ENCODE results near the gene TES. TPM values are rescaled to one million over a fixed set of nuclear protein-coding genes. Genes with fewer than 3 reads are reported as not detected.

Gene TES
- total RNA-seq, 1 experiment from 2014 or later = 20.6 TPM

DNA sequence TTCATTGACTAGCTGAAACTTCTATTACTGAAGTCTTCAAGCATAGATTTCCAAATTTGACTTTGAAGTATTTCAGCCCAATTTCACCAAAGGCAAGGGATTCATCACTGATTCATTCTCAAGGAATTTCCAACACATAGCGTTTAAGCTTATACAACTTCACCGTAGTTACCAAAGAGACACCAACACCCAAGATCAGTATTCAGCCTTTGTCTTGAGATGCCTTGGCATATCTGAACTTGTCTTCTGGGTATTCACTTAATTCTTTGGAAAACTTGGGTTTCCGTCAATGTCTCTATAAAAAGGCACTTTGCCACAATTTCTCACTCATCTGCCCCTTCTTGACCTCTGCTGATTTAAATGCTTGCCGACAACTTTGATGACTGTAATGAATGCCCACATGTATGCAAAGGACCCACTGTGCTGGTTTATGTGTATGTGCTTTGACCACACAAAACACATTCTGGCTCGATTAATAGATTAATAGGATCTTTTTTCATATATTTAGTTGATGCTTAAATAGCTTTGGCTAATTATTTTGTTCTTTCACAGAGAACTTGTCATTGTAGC lies 49.6 kb downstream of the TES start:
- no peak for DNase-seq

GRCh38 chr7:116261904-116262303 lies 51.6 kb downstream of the TES start:
- no peak overlapping the region for H3K4me3 ChIP-seq
- H3K9me3 ChIP-seq (replicated peaks) = no peaks in the 10 kb centered on the region
- H3K27me3 ChIP-seq = no peaks in the 10 kb centered on the region
- DNase-seq = no peak
- no peak overlapping the region for H3K27ac ChIP-seq
- peaks cover 10% of the 10 kb centered on the region; the same call in 1 of the 2 replicates for H3K4me1 ChIP-seq
- H3K36me3 ChIP-seq = no peaks in the 10 kb centered on the region

More for the DNA sequence above, 49.6 kb downstream of the TES start:
- no peaks in the 10 kb centered on the region for H3K9me3 ChIP-seq (replicated peaks)
- H3K27me3 ChIP-seq = no peaks in the 10 kb centered on the region
- H3K36me3 ChIP-seq = no peaks in the 10 kb centered on the region
- no peak overlapping the region for H3K4me3 ChIP-seq
- H3K4me1 ChIP-seq = peaks cover 10% of the 10 kb centered on the region; the same call in 1 of the 2 replicates
- no peak overlapping the region for H3K27ac ChIP-seq

- no peak for DNase-seq
- Histone ChIP-seq H3K4me3 (no peak overlapping the region), H3K27me3 (no peaks in the 10 kb centered on the region), H3K27ac (no peak overlapping the region), H3K36me3 (no peaks in the 10 kb centered on the region), H3K4me1 (peaks cover 2% of the 10 kb centered on the region), H3K9me3 (replicated peaks) (no peaks in the 10 kb centered on the region)
These were observed 55.5 kb downstream of the TES start for GRCh38 chr7:116265881-116266280.

DNA sequence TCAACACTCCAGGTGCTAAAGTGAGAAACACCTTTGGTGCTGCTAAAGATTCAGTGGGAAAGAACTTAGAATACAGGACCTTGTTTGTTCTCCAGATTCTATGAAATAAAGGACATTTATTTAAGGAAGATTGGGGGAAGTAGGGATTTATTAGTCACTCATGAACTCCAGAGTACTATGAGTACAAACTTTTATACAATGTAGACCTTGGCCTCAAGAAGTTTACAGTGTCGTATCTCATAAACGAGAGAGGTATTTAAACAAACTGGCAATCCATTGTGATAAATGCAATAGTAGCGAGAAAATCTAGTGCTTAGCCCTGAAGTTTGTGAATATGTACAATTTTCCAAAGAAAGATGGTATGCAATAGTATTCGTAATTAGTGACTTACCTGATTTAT lies 59.1 kb downstream of the TES start:
- no peak overlapping the region for H3K27ac ChIP-seq
- no peaks in the 10 kb centered on the region for H3K9me3 ChIP-seq (replicated peaks)

GRCh38 chr7:116271161-116271913 lies 61.0 kb downstream of the TES start:
- peaks cover 26% of the 10 kb centered on the region for H3K4me1 ChIP-seq
- H3K9me3 ChIP-seq (replicated peaks) = no peaks in the 10 kb centered on the region
- H3K4me3 ChIP-seq = no peak overlapping the region
- no peaks in the 10 kb centered on the region for H3K27me3 ChIP-seq
- peak overlapping the region; percentile 64 for H3K27ac ChIP-seq
- H3K36me3 ChIP-seq = no peaks in the 10 kb centered on the region
- no peak for DNase-seq

More for the DNA sequence above, 59.1 kb downstream of the TES start:
- no peak for DNase-seq
- no peaks in the 10 kb centered on the region for H3K36me3 ChIP-seq
- peaks cover 26% of the 10 kb centered on the region for H3K4me1 ChIP-seq
- H3K27me3 ChIP-seq = no peaks in the 10 kb centered on the region
- no peak overlapping the region for H3K4me3 ChIP-seq

DNA sequence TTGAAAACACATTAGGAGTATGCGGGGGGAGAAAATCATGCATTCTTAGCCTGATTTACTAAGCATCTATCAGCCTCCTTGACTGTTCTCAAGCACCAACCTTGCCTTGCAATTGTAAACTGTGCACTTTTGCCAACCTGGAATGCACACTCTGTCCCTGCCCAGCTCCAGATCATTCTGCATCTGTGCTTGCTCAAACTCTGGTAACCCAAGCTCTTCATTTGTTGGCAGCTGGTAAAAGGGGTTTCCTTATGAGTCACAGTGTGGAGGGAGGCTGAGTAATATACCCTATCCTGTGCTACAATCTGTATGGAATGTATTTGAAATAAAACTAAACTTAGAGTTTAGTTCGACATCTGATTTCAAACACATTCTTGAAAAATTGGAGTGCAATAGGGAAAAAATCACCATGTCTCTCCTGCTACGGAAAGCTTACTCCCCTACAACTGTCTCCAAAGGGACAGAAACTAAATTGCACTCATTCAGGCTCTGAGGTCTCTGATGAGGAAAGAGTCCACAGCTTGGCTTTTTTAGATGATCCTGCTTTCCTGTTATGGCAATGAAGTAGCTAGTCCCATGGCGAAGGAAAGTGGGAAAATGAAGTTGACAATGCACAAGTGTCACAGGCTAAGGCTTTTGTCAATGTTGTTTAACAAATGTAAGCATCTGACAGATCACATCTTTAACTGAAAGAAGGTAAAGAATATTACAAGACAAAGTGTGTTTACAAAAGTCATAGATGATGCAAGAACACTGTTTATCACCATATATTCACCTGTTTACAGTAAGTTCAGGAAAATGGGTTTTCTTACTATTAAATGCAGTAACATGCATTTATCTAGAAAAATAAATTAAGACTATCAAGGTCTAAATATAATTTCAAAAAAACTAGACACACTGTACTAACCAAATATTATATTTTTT lies 61.9 kb downstream of the TES start:
- Histone ChIP-seq H3K4me1 (peaks cover 26% of the 10 kb centered on the region), H3K27ac (peak overlapping the region; percentile 64), H3K4me3 (peak overlapping the region; percentile 23), H3K27me3 (no peaks in the 10 kb centered on the region), H3K36me3 (no peaks in the 10 kb centered on the region), H3K9me3 (replicated peaks) (no peaks in the 10 kb centered on the region)
- peak; percentile 74 to 82 for DNase-seq

DNA sequence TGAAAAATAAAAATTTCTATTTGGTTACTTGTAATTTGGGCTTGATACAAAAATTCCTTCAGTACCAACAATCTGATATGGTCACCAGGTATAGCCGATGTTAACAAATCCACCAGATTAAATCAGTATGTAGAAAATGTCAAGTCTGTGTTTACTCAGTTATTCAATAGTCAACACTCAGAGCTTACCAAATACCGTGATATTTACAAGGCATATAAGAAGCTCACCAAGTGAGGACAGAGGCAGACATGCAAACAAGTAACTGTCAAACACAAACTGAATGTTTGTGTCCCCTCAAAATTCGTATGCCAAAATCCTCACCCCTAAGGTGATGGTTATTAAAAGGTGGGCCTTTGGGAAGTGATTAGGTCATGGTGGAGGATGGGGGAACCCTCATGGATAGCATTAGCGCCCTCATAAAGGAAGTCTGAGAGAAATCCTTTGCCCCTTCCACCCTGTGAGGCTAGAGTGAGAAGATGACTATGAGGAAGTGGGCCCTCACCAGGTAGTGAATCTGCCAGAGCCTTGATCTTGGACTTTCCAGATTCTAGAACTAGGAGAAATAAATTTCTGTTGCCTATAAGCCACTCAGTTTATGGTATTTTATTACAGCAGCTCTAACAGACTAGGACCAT lies 63.1 kb downstream of the TES start:
- H3K4me3 ChIP-seq = no peak overlapping the region
- H3K9me3 ChIP-seq (replicated peaks) = no peaks in the 10 kb centered on the region
- H3K4me1 ChIP-seq = peaks cover 26% of the 10 kb centered on the region
- H3K27ac ChIP-seq = no peak overlapping the region
- no peaks in the 10 kb centered on the region for H3K27me3 ChIP-seq
- no peak for DNase-seq
- no peaks in the 10 kb centered on the region for H3K36me3 ChIP-seq

DNA sequence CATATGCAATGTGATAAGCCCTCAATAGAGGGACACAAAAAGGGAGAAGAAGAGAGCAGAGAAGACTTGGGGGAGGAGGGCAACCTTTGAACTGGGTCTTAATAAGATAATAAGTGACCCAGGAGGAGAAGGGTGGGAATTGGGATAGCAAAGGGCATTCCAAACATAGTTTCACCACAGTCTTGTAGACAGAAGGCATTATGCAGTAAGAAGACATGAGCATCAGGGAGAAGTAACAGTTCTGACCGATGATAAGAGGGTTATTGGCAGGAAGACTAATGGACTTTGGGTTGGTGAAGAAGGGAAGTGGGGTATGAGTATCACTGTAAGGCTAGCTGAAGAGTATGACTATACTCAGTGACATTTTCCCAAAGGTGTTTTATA lies 63.6 kb downstream of the TES start:
- Histone ChIP-seq H3K4me1 (peaks cover 26% of the 10 kb centered on the region), H3K4me3 (no peak overlapping the region), H3K9me3 (replicated peaks) (no peaks in the 10 kb centered on the region), H3K36me3 (no peaks in the 10 kb centered on the region), H3K27ac (no peak overlapping the region), H3K27me3 (no peaks in the 10 kb centered on the region)
- no peak for DNase-seq

DNA sequence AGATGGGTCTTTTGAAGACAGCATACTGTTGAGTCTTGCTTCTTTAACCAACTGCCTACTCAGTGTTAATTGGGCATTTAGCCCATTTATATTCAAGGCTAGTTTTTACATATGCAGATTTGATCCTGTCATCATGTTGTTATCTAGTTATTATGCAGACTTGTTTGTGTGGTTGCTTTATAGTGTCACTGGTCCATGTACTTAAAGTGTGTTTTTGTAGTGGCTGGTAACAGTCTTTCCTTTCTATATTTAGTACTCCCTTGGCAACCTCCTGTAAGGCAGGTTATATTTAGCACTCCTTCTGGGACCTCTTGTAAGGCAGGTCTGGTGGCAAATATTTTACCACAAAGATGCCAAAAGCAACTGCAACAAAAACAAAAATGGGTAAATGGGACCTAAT lies 66.7 kb downstream of the TES start:
- H3K9me3 ChIP-seq (replicated peaks) = no peaks in the 10 kb centered on the region
- DNase-seq = no peak

GRCh38 chr7:116279217-116279616 lies 68.9 kb downstream of the TES start:
- Histone ChIP-seq H3K27ac (no peak overlapping the region), H3K9me3 (replicated peaks) (no peaks in the 10 kb centered on the region), H3K4me1 (no peaks in the 10 kb centered on the region), H3K4me3 (no peak overlapping the region), H3K36me3 (no peaks in the 10 kb centered on the region), H3K27me3 (no peaks in the 10 kb centered on the region)
- no peak for DNase-seq

More for the DNA sequence above, 66.7 kb downstream of the TES start:
- Histone ChIP-seq H3K27ac (no peak overlapping the region), H3K36me3 (no peaks in the 10 kb centered on the region), H3K27me3 (no peaks in the 10 kb centered on the region), H3K4me1 (peaks cover 12% of the 10 kb centered on the region), H3K4me3 (no peak overlapping the region)

GRCh38 chr7:116280803-116281202 lies 70.5 kb downstream of the TES start:
- DNase-seq = no peak
- Histone ChIP-seq H3K27me3 (no peaks in the 10 kb centered on the region), H3K4me1 (no peaks in the 10 kb centered on the region)

DNA sequence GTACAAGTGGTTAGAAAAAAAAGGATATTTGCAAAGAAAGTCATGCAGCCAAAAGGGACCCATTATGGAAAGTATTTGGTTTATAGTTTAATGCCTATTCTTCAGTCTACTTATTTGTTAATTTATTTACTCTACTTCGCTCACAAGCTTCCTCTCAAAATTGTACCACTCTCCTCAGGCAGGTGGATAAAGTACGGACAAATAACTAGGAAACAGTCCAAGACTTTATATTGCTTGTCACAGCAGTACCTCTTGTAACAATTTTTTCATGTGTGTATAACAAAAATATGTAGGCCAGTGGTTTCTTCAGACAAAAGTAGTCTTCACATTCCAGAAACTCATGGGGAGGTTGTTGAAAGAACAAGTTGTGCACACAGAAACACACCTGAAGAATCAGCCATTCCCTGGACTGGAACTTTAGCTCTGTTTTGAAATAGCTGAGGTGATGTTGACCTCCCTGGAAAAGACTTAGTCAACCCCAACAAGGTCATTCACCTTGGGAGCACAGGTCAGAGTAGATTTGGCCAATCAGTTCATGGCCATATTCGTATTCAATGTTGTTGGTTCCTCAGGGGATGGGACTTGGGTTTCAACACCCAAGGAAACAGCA lies 73.4 kb downstream of the TES start:
- no peaks in the 10 kb centered on the region for H3K9me3 ChIP-seq (replicated peaks)
- no peak overlapping the region for H3K4me3 ChIP-seq
- H3K27ac ChIP-seq = no peak overlapping the region
- no peaks in the 10 kb centered on the region for H3K4me1 ChIP-seq
- H3K36me3 ChIP-seq = no peaks in the 10 kb centered on the region
- DNase-seq = no peak
- no peaks in the 10 kb centered on the region for H3K27me3 ChIP-seq

More at GRCh38 chr7:116280803-116281202, 70.5 kb downstream of the TES start:
- no peak overlapping the region for H3K4me3 ChIP-seq
- no peaks in the 10 kb centered on the region for H3K9me3 ChIP-seq (replicated peaks)
- H3K27ac ChIP-seq = no peak overlapping the region
- H3K36me3 ChIP-seq = no peaks in the 10 kb centered on the region

DNA sequence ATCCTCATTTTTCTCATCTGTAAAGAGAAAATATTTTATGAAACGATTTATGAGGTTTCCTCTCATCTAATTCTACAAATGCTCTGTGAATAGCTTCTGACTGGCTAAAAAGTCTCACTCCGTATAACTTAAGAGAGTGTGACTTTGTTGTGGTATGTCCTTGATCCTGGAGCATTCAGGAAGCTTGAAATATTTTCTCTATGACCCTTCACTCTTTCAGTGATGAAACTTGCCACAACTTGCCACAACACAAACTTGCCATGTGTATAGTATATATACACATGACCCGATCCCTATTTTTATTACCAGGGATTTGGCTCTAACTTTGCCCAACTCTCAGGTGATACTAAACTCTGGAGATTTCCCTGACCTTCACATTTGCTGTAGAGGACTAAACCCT lies 74.1 kb downstream of the TES start:
- Histone ChIP-seq H3K27me3 (no peaks in the 10 kb centered on the region), H3K27ac (no peak overlapping the region), H3K4me3 (no peak overlapping the region), H3K36me3 (no peaks in the 10 kb centered on the region), H3K9me3 (replicated peaks) (no peaks in the 10 kb centered on the region), H3K4me1 (no peaks in the 10 kb centered on the region)
- no peak for DNase-seq

DNA sequence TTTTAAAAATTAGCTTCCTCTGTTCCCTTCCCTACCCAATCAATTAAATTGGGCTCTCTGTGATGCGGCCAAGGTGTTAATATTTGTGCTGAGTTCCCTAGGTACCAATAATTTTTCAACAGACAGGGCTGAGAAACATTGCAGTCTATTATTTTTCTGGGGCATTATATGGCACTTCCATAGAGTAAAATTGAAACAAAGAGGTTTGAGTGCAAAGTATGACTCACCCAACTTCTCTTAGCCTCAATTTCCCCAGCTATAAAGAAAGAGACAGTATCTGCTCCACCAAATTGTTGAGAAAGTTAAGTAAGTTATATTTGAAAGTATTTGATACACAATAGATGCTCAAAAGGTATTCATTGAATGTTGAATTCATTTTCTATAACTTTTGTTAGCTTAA lies 74.9 kb downstream of the TES start:
- H3K4me3 ChIP-seq = no peak overlapping the region
- H3K9me3 ChIP-seq (replicated peaks) = no peaks in the 10 kb centered on the region
- no peaks in the 10 kb centered on the region for H3K27me3 ChIP-seq
- no peak overlapping the region for H3K27ac ChIP-seq
- no peaks in the 10 kb centered on the region for H3K4me1 ChIP-seq
- H3K36me3 ChIP-seq = no peaks in the 10 kb centered on the region
- DNase-seq = no peak
